Heart left ventricle (tissue), 16 donors: ENCODE measurements around the gene EFCAB5. TPM values are rescaled to one million over a fixed set of nuclear protein-coding genes. Genes with fewer than 3 reads are reported as not detected.
"Not testable (repeated sequence)": the region's sequence is repeated elsewhere in the genome, so short reads cannot be mapped to it uniquely, and the experiment has no call there.

Experiments used
- ATAC-seq, 4 donors: fragments of 200-7000 bp; cut with Tn5 transposase; one replicate each; pipeline ENCODE4 v1.9.1; 2020 to 2022; ENCODE audit warnings: moderate library complexity in 4 of 4, mild to moderate bottlenecking in 3 of 4, moderate number of reproducible peaks in 1 of 4
- DNase-seq, 5 donors: peaks; one replicate each; pipeline ENCODE4 v3.0.0-alpha.2; 2020
- H3K27ac ChIP-seq, 12 donors: fragments of 200-600 bp; sonication (generic) in 4 of 12; one replicate each; pipeline versions ENCODE4 v1.5.0 to v1.8.0; 2016 to 2022; ENCODE audit warnings: mild to moderate bottlenecking in 2 of 12
- H3K27me3 ChIP-seq, 9 donors: fragments of 200-600 bp; sonication (generic) in 2 of 9; one replicate each; pipeline versions ENCODE4 v1.5.1 to v1.8.0; 2016 to 2022; ENCODE audit warnings: mild to moderate bottlenecking in 3 of 9
- H3K36me3 ChIP-seq, 9 donors: fragments of 200-600 bp; sonication (generic) in 2 of 9; one replicate each; pipeline versions ENCODE4 v1.5.0 to v1.8.0; 2018 to 2022; ENCODE audit warnings: mild to moderate bottlenecking in 2 of 9
- H3K4me1 ChIP-seq, 12 donors: fragments of 200-600 bp; sonication (generic) in 4 of 12; one replicate each; pipeline versions ENCODE4 v1.5.0 to v1.8.0; 2016 to 2022; ENCODE audit warnings: mild to moderate bottlenecking in 3 of 12
- H3K4me3 ChIP-seq, 12 donors: fragments of 200-600 bp; sonication (generic) in 4 of 12; one replicate each; pipeline versions ENCODE4 v1.5.0 to v1.8.0; 2017 to 2022; ENCODE audit warnings: mild to moderate bottlenecking in 9 of 12, moderate library complexity in 4 of 12
- H3K9me3 ChIP-seq, 12 donors: fragments of 200-600 bp; sonication (generic) in 4 of 12; one replicate each; pipeline versions ENCODE4 v1.5.0 to v1.8.0; 2016 to 2022; ENCODE audit warnings: mild to moderate bottlenecking in 1 of 12
- POLR2A ChIP-seq, 2 donors: fragments of 450-650 bp; IDR thresholded peaks; one replicate each; pipeline ENCODE4 v1.6.1; 2017; ENCODE audit warnings: antibody characterized with exemption in 2 of 2, mild to moderate bottlenecking in 2 of 2, moderate library complexity in 2 of 2
- WGBS, 4 donors: extraction: QIAGEN DNeasy Blood & Tissue Kit in 2 of 4; methylation state at CpG; one replicate each; pipeline versions ENCODE4 v1.1.5 to v1.1.7; 2013 to 2018; 5-methylcytosine and 5-hydroxymethylcytosine counted together
- intact Hi-C, 10 donors: fragments of 100-400 bp; cut with DNase I; formaldehyde crosslinking; loops; one replicate each; pipeline versions ENCODE4 v1.11.1 to v1.14.2; 2022
- polyA plus RNA-seq, 2 donors: library from polyadenylated mRNA; stranded (reverse); fragments of 200-250 nt; gene quantifications; one replicate each; pipeline ENCODE4 v1.2.3, GENCODE V29; 2013
- total RNA-seq, 9 donors: library from RNA; depleted of rRNA in 2 of 9; stranded (reverse); fragments of >200 nt in 2 of 9; fragmentation: NEBNext Ultra II Directional in 3 of 9; extraction: Animal tissue kit (Norgen Biotek cat#: 25700) in 3 of 9; gene quantifications; one replicate each; pipeline versions ENCODE4 v1.1.0 to v1.2.4, GENCODE V29; 2016 to 2023
- TF ChIP-seq, protein P1 (sequence below), 12 donors: fragments of 200-600 bp; sonication (generic) in 4 of 12; IDR thresholded peaks; one replicate each; pipeline versions ENCODE4 v1.5.0 to v1.8.0; 2018 to 2022; ENCODE audit warnings: antibody characterized with exemption in 12 of 12, mild to moderate bottlenecking in 5 of 12
- donor health status: ischemic (EF 13 %, LVEDD 7.1; RV severe dilation, severe dysfunction).
- donor health status: healthy with polysubstance abuse.
- donor health status: DM: no; HTN: yes; CAD: no.
- donor health status: DM: no; HTN: no; CAD: no.
- donor health status: ischemic (EF 25% LVEDD 6.9; RV normal size, moderate dysfunction).
- donor health status: ischemic (EF 25% LVEDD 5.7; RV mildly dilated, moderate dysfunction).
- donor health status: healthy.
- donor health status: DM: yes; HTN: yes; CAD: no.
- donor health status: ischemic (EF 35%, LVEDD 5.7; RV mildly dilated, moderate dysfunction).
- donor health status: nonischemic (EF 11% LVEDD 7.7; RV severe dilation, severe dysfunction).
- donor health status: DM: yes; HTN: yes; CAD: no.
- donor health status: PGD.
- donor health status: ischemic (EF 29% LVEDD 5.4; RV normal size, mild dysfunction).
- donor health status: nonischemic (EF 23%, LVEDD 6.1; RV moderate dilation, normal function).

The EFCAB5 gene
- total and polyA plus RNA-seq, 11 donors: 0.01 to 1.2 (median 0.61) TPM; not detected in 6

DNA sequence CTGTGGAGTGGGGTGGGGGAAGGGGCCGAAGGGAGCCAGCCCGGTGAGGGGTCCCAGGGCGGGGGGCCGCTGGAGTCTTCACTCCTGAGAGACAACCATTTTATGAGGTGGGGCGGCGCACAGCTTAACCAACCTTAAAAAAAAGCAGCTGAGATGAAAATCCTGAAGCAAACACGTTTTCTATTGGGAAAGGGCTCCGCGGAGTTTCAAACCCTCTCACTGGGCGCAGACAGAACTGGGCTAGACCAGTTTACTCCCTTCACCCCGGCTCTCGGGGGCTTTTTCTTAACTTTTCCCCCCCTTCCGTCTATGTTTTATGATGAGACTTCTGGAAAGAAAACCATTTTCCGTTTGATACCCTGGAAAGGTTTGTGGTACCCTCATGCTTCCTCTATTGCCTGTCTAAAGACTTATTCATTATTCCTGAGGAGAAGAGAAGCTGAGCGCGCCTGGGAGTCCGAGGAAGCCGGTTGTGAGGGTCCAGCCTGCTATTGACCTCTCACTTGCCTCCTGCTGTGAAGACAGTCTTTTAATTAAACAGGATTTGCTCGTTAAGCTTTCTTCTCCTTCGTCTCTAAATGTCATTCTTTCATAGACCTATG is 10.9 kb upstream of the EFCAB5 start:
- whole genome bisulfite sequencing, 4 donors: 0 to 1% (median 0%) methylated on average over 19 to 20 of the region's 20 CpGs
- Histone ChIP-seq H3K9me3 (no peaks in the 10 kb centered on the region), H3K27ac (peak overlapping the region in 11 of 12 donors; percentile 78 to 93 (median 90)), H3K36me3 (no peaks in the 10 kb centered on the region), H3K4me3 (peak overlapping the region; percentile 65 to 95 (median 83)), H3K4me1 (peaks cover 0 to 40% (median 31%) of the 10 kb centered on the region in 12 donors), H3K27me3 (no peaks in the 10 kb centered on the region)
- intact Hi-C loops: loop anchor here (1.0 to 10.0 kb wide), 16 partner anchors 43 to 348 kb away; no protein-coding TSS in a partner anchor
- ATAC-seq: peak in 3 of 4 donors; percentile 17 to 36 (median 23)
- no peak for TF ChIP-seq POLR2A (IDR thresholded peaks at IDR 0.05)
- TF ChIP-seq, protein P1, sequence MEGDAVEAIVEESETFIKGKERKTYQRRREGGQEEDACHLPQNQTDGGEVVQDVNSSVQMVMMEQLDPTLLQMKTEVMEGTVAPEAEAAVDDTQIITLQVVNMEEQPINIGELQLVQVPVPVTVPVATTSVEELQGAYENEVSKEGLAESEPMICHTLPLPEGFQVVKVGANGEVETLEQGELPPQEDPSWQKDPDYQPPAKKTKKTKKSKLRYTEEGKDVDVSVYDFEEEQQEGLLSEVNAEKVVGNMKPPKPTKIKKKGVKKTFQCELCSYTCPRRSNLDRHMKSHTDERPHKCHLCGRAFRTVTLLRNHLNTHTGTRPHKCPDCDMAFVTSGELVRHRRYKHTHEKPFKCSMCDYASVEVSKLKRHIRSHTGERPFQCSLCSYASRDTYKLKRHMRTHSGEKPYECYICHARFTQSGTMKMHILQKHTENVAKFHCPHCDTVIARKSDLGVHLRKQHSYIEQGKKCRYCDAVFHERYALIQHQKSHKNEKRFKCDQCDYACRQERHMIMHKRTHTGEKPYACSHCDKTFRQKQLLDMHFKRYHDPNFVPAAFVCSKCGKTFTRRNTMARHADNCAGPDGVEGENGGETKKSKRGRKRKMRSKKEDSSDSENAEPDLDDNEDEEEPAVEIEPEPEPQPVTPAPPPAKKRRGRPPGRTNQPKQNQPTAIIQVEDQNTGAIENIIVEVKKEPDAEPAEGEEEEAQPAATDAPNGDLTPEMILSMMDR (IDR thresholded peaks at IDR 0.05): peak in 1 of 12 donors; percentile 2
- DNase-seq: no peak

DNA sequence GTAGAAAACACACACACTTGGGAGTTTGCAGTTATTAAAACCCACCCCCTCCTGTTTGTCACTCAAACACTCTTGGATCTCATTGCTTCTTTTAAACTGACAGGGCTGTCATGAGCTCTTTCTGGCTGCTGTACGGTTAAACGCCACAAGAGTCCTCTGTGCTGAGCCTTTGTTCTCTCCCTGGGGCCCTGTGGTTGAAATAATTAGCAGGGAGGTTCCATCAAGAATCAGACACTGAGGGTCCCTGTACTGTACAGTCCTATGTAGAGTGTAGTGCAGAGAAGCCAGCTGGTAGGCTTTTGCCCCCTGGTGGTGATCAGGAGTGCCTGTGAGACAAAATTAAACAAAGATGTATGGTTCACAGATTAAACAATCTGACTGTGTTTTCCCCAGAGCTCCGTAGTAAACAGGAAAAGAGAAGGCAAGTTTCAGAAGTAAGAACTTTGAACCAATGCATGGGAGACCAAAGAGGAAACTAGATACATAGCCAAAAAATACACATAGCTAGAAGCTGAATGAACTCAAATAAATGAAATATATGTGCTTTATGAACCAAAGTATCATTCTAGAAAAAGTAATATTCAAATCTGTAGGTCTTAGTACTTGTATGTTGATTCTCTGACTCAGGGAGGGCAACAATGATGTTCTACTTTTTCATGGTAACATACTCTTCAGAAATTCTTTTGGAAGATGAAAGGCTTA is 10.1 kb upstream of the EFCAB5 start:
- H3K4me1 ChIP-seq: peaks cover 0 to 40% (median 31%) of the 10 kb centered on the region in 12 donors
- no peaks in the 10 kb centered on the region for H3K27me3 ChIP-seq
- H3K4me3 ChIP-seq: peak overlapping the region in 9 of 12 donors; percentile 65 to 95 (median 85)
- no peak for TF ChIP-seq POLR2A (IDR thresholded peaks at IDR 0.05)
- TF ChIP-seq, protein P1 (IDR thresholded peaks at IDR 0.05): peak; percentile 82 to 93 (median 86)
- peak overlapping the region in 4 of 12 donors; percentile 3 to 87 (median 52) for H3K27ac ChIP-seq
- H3K9me3 ChIP-seq: no peaks in the 10 kb centered on the region
- peak; percentile 67 to 84 (median 74) for ATAC-seq
- intact Hi-C loops: loop anchor here (1.0 to 10.0 kb wide), 15 partner anchors 44 to 349 kb away; no protein-coding TSS in a partner anchor
- DNase-seq: peak; percentile 65 to 74 (median 69)
- 0 to 1% (median 0%) methylated on average over 3 of the region's 3 CpGs for WGBS, 4 donors
- no peaks in the 10 kb centered on the region for H3K36me3 ChIP-seq

DNA sequence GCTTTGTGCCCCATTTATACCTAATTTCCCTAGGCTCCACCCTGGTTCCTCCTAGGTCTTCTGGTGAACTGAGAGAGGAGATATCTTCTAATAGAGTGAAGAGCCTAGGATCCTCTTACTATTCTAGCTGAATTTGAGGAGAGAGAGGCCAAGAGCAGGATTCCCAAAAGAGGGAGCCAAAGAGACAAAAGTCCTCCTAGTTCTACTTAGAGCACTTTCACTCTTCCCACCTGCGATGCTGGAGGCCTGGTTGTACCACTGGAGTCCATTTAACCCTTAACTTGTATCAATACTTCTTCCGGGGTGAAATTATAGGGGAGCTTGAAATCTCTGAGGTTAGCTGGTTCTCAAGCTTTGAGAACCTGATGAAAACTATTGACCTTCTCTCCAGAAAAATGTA is 8.1 kb upstream of the EFCAB5 start:
- DNase-seq: no peak
- Histone ChIP-seq H3K4me1 (peaks cover 0 to 23% (median 13%) of the 10 kb centered on the region in 12 donors), H3K27ac (no peak overlapping the region), H3K4me3 (no peak overlapping the region), H3K9me3 (no peaks in the 10 kb centered on the region), H3K36me3 (no peaks in the 10 kb centered on the region), H3K27me3 (no peaks in the 10 kb centered on the region)
- no peak for TF ChIP-seq POLR2A (IDR thresholded peaks at IDR 0.05)
- TF ChIP-seq, protein P1 (IDR thresholded peaks at IDR 0.05): peak in 2 of 12 donors; percentile 12 to 17
- intact Hi-C loops: loop anchor here in 7 of 10 donors (5.0 to 10.0 kb wide), 10 partner anchors 46 to 351 kb away; no protein-coding TSS in a partner anchor
- 31 to 40% (median 35%) methylated on average over 2 of the region's 2 CpGs for WGBS, 4 donors
- ATAC-seq: no peak

DNA sequence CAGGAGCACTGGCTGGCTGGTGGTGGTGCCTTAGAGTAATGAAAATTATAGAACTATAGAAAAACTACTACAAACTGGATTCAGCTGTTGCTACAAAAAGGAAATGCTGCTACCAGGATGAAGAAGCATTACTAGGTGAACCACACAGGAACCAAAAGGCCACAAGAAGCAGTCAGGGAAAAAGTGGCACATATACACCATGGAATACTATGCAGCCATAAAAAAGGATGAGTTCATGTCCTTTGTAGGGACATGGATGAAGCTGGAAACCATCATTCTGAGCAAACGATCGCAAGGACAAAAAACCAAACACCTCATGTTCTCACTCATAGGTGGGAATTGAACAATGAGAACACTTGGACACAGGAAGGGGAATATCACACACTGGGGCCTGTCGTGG is 5.5 kb upstream of the EFCAB5 start:
- not testable (repeated sequence) for DNase-seq, H3K4me1 ChIP-seq, ATAC-seq, H3K9me3 ChIP-seq, H3K36me3 ChIP-seq, H3K27me3 ChIP-seq, H3K4me3 ChIP-seq, H3K27ac ChIP-seq
- intact Hi-C loops: loop anchor here in 5 of 10 donors (2.0 to 10.0 kb wide), 4 partner anchors 71 to 301 kb away; no protein-coding TSS in a partner anchor
- WGBS, 4 donors: 78 to 94% (median 89%) methylated on average over 3 of the region's 3 CpGs
